Nephron progenitor cell (in vitro differentiated cells): ENCODE measurements around the gene C11orf97.

ENCODE experiments used
- DNase-seq: peaks from one replicate; pipeline ENCODE4 v3.0.0; 2021
- H3K27ac Mint-ChIP-seq: 2 replicates; pipeline ENCODE4 v1.8.0; 2021; ENCODE audit warnings: mild to moderate bottlenecking, moderate library complexity, mixed read lengths
- H3K27me3 Mint-ChIP-seq: 2 replicates; pipeline ENCODE4 v1.8.0; 2021; ENCODE audit warnings: mild to moderate bottlenecking, low read depth, mixed read lengths; ENCODE audit not compliant: poor library complexity
- H3K36me3 Mint-ChIP-seq: 2 replicates; pipeline ENCODE4 v1.8.0; 2021; ENCODE audit warnings: low read depth, mixed read lengths
- H3K4me1 Mint-ChIP-seq: 2 replicates; pipeline ENCODE4 v1.8.0; 2021; ENCODE audit warnings: mixed read lengths
- H3K4me3 Mint-ChIP-seq: 2 replicates; pipeline ENCODE4 v1.8.0; 2021; ENCODE audit warnings: mild to moderate bottlenecking, moderate library complexity, mixed read lengths
- H3K9me3 Mint-ChIP-seq: 2 replicates; pipeline ENCODE4 v1.8.0; 2021; ENCODE audit warnings: mild to moderate bottlenecking, moderate library complexity, mixed read lengths
- TF ChIP-seq, protein P1 (sequence below): fragments of 200-600 bp; sonication (generic); IDR thresholded peaks from 2 replicates; pipeline ENCODE4 v1.5.0; 2021; ENCODE audit warnings: antibody characterized with exemption

Gene C11orf97

DNA sequence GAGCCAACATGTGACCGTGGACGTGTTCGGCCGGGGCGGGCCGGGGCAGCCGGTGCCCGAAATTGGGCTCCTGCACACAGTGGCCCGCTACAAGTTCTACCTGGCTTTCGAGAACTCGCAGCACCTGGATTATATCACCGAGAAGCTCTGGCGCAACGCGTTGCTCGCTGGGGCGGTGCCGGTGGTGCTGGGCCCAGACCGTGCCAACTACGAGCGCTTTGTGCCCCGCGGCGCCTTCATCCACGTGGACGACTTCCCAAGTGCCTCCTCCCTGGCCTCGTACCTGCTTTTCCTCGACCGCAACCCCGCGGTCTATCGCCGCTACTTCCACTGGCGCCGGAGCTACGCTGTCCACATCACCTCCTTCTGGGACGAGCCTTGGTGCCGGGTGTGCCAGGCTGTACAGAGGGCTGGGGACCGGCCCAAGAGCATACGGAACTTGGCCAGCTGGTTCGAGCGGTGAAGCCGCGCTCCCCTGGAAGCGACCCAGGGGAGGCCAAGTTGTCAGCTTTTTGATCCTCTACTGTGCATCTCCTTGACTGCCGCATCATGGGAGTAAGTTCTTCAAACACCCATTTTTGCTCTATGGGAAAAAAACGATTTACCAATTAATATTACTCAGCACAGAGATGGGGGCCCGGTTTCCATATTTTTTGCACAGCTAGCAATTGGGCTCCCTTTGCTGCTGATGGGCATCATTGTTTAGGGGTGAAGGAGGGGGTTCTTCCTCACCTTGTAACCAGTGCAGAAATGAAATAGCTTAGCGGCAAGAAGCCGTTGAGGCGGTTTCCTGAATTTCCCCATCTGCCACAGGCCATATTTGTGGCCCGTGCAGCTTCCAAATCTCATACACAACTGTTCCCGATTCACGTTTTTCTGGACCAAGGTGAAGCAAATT is 33.3 kb downstream of the C11orf97 start:
- Mint-ChIP-seq H3K9me3 (no peaks in the 10 kb centered on the region), H3K36me3 (peaks cover 9% of the 10 kb centered on the region), H3K4me1 (peaks cover 26% of the 10 kb centered on the region), H3K4me3 (peak overlapping the region; percentile 73), H3K27me3 (peaks cover 29% of the 10 kb centered on the region), H3K27ac (peak overlapping the region; percentile 67)
- TF ChIP-seq, protein P1, sequence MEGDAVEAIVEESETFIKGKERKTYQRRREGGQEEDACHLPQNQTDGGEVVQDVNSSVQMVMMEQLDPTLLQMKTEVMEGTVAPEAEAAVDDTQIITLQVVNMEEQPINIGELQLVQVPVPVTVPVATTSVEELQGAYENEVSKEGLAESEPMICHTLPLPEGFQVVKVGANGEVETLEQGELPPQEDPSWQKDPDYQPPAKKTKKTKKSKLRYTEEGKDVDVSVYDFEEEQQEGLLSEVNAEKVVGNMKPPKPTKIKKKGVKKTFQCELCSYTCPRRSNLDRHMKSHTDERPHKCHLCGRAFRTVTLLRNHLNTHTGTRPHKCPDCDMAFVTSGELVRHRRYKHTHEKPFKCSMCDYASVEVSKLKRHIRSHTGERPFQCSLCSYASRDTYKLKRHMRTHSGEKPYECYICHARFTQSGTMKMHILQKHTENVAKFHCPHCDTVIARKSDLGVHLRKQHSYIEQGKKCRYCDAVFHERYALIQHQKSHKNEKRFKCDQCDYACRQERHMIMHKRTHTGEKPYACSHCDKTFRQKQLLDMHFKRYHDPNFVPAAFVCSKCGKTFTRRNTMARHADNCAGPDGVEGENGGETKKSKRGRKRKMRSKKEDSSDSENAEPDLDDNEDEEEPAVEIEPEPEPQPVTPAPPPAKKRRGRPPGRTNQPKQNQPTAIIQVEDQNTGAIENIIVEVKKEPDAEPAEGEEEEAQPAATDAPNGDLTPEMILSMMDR: no peak
- DNase-seq: no peak

DNA sequence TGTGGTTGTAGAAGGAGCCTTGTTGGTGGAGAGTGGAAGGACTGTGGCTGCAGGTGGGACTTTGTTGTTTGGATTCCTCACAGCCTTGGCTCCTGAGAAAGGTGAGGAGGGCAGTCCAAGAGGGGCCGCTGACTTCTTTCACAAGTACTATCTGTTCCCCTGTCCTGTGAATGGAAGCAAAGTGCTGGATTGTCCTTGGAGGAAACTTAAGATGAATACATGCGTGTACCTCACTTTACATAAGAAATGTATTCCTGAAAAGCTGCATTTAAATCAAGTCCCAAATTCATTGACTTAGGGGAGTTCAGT is 33.9 kb downstream of the C11orf97 start:
- Mint-ChIP-seq H3K36me3 (peaks cover 9% of the 10 kb centered on the region), H3K9me3 (no peaks in the 10 kb centered on the region), H3K27me3 (peaks cover 26% of the 10 kb centered on the region), H3K4me3 (peak overlapping the region; percentile 73), H3K27ac (peak overlapping the region; percentile 67), H3K4me1 (peaks cover 26% of the 10 kb centered on the region)
- DNase-seq: no peak
- TF ChIP-seq, protein P1: no peak

DNA sequence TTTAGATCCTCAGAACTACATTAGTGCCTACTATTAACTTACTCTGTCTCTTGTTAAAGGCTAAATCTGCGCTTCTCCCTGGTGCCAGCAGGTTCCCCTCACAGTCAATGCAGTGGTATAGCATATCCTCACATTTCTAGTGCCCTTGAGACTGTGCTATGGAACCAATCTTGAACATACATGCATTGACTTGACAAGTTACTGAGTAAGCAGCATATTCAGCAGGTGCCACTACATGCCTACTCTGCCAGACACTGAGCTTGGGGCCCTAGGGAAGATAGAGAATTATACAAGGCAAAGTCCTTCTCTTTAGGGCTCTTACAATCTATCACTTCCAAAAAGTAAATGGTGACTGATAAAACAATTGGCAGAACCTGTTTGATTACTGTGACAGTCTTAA is 34.6 kb downstream of the C11orf97 start:
- Mint-ChIP-seq H3K9me3 (no peaks in the 10 kb centered on the region), H3K27me3 (peaks cover 20% of the 10 kb centered on the region)
- no peak for DNase-seq

DNA sequence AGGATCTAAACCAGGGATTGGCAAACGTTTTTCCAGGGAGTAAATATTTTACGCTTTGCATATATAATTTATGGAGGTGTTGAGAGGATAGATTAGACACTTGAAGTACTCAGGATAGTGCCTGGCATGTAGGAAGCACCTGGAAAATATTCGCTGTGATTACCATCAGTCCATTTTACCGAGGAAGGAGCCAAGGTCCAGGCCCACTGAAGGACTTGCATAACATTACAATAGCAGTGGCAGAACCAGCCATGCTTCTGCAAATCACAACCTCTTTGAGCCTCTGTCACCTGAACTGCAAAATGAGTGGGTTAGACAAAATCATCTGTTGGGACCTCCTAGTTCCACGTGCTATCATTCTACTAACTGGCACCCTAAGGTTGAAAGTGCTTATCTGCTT is 36.9 kb downstream of the C11orf97 start:
- peaks cover 15% of the 10 kb centered on the region for H3K4me1 Mint-ChIP-seq
- H3K27ac Mint-ChIP-seq: no peak overlapping the region
- peaks cover 18% of the 10 kb centered on the region for H3K27me3 Mint-ChIP-seq

More for the DNA sequence above, 34.6 kb downstream of the C11orf97 start:
- Mint-ChIP-seq H3K4me1 (peaks cover 26% of the 10 kb centered on the region), H3K36me3 (peaks cover 9% of the 10 kb centered on the region), H3K4me3 (no peak overlapping the region), H3K27ac (no peak overlapping the region)
- TF ChIP-seq, protein P1: no peak

DNA sequence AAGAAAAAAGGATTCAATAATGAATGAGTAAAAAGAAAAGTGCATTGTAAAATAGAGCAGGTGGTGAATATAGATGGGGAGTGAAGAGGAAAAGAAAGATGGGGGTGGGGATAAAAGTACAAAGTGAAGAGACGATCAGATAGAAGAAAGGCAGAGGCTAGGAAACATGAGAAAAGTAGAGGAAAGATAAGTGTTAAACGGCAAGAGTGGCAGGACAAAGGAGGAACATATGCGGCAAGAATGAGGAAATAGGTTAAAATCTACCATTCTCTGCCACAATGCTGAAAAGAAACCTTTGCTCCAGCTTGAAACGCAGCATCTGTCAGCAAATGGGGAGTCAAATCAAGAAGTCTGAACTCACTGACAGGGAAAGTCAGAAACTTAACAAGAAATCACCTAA is 38.3 kb downstream of the C11orf97 start:
- peaks cover 15% of the 10 kb centered on the region for H3K4me1 Mint-ChIP-seq

More for the DNA sequence above, 36.9 kb downstream of the C11orf97 start:
- Mint-ChIP-seq H3K9me3 (no peaks in the 10 kb centered on the region), H3K36me3 (peaks cover 9% of the 10 kb centered on the region), H3K4me3 (no peak overlapping the region)
- TF ChIP-seq, protein P1: no peak
- DNase-seq: no peak

More for the DNA sequence above, 38.3 kb downstream of the C11orf97 start:
- no peak overlapping the region for H3K27ac Mint-ChIP-seq
- peaks cover 7% of the 10 kb centered on the region for H3K36me3 Mint-ChIP-seq
- H3K9me3 Mint-ChIP-seq: no peaks in the 10 kb centered on the region
- DNase-seq: no peak
- H3K27me3 Mint-ChIP-seq: peaks cover 14% of the 10 kb centered on the region
- TF ChIP-seq, protein P1: no peak
- H3K4me3 Mint-ChIP-seq: no peak overlapping the region
